Mesenchymal stem cell (in vitro differentiated cells and primary cell): ENCODE measurements around the gene RBSN.

Experiments used
- DNase-seq: peaks from one replicate; pipeline ENCODE4 v3.0.0-alpha.2; 2013
- H2AFZ ChIP-seq: one replicate; pipeline ENCODE4 v1.6.1; 2013; ENCODE audit warnings: low read depth, mild to moderate bottlenecking, control low read depth, inconsistent platforms, low read length, moderate library complexity
- H2AK5ac ChIP-seq: 2 replicates; pipeline ENCODE4 v1.6.1; 2013; ENCODE audit warnings: low read length, moderate library complexity, mild to moderate bottlenecking, inconsistent platforms; ENCODE audit not compliant: severe bottlenecking
- H2BK120ac ChIP-seq: one replicate; pipeline ENCODE4 v1.6.1; 2013; ENCODE audit warnings: low read depth, mild to moderate bottlenecking, inconsistent platforms, low read length, moderate library complexity
- H2BK12ac ChIP-seq, 2 experiments: one replicate each; pipeline ENCODE4 v1.6.1; 2013; ENCODE audit warnings: inconsistent platforms in 2 of 2, low read length in 2 of 2, mild to moderate bottlenecking in 2 of 2, moderate library complexity in 2 of 2, control low read depth in 1 of 2
- H2BK15ac ChIP-seq: one replicate; pipeline ENCODE4 v1.6.1; 2013; ENCODE audit warnings: mild to moderate bottlenecking, low read depth, inconsistent platforms; ENCODE audit not compliant: poor library complexity, severe bottlenecking
- H2BK5ac ChIP-seq: 2 replicates; pipeline ENCODE4 v1.6.1; 2013; ENCODE audit warnings: low read depth, mild to moderate bottlenecking, low read length, control low read depth, inconsistent platforms; ENCODE audit not compliant: poor library complexity, severe bottlenecking
- H3K14ac ChIP-seq, 2 experiments: one replicate each; pipeline ENCODE4 v1.6.1; 2013; ENCODE audit warnings: inconsistent platforms in 2 of 2, low read length in 2 of 2, control low read depth in 1 of 2, mild to moderate bottlenecking in 1 of 2, moderate library complexity in 1 of 2
- H3K18ac ChIP-seq, 2 experiments: one replicate each; pipeline ENCODE4 v1.6.1; 2013; ENCODE audit warnings: inconsistent platforms in 2 of 2, low read length in 2 of 2, control low read depth in 1 of 2, low read depth in 1 of 2, mild to moderate bottlenecking in 1 of 2
- H3K23ac ChIP-seq, 2 experiments: one replicate each; pipeline ENCODE4 v1.6.1; 2013; ENCODE audit warnings: inconsistent platforms in 2 of 2, low read length in 2 of 2, mild to moderate bottlenecking in 2 of 2, moderate library complexity in 2 of 2, control low read depth in 1 of 2
- H3K27ac ChIP-seq: 2 replicates; pipeline ENCODE4 v1.5.1; 2013; ENCODE audit warnings: mild to moderate bottlenecking, moderate library complexity, low read length, control low read depth, inconsistent platforms; ENCODE audit not compliant: poor library complexity, severe bottlenecking
- H3K27me3 ChIP-seq, 2 experiments: 2 replicates each; pipeline versions ENCODE4 v1.6.1 to v1.7.0; 2013; ENCODE audit warnings: low read length in 2 of 2, mild to moderate bottlenecking in 2 of 2, moderate library complexity in 2 of 2, control low read depth in 1 of 2, inconsistent platforms in 1 of 2; ENCODE audit not compliant: control insufficient read depth in 1 of 2, insufficient read depth in 1 of 2
- H3K36me3 ChIP-seq, 2 experiments: 2 replicates each; pipeline versions ENCODE4 v1.6.1 to v1.7.0; 2013; ENCODE audit warnings: low read length in 2 of 2, control low read depth in 1 of 2, inconsistent platforms in 1 of 2, low read depth in 1 of 2, mild to moderate bottlenecking in 1 of 2; ENCODE audit not compliant: insufficient read depth in 2 of 2, control insufficient read depth in 1 of 2
- H3K4ac ChIP-seq, 2 experiments: one replicate each; pipeline ENCODE4 v1.6.1; 2013; ENCODE audit warnings: inconsistent platforms in 2 of 2, low read length in 2 of 2, mild to moderate bottlenecking in 2 of 2, moderate library complexity in 2 of 2, control low read depth in 1 of 2, low read depth in 1 of 2
- H3K4me1 ChIP-seq: 2 replicates; pipeline ENCODE4 v1.6.1; 2013; ENCODE audit warnings: low read depth, low read length, control low read depth; ENCODE audit not compliant: control insufficient read depth, insufficient read depth
- H3K4me2 ChIP-seq: 2 replicates; pipeline ENCODE4 v1.6.1; 2013; ENCODE audit warnings: low read length, mild to moderate bottlenecking, inconsistent platforms; ENCODE audit not compliant: poor library complexity, severe bottlenecking
- H3K4me3 ChIP-seq, 2 experiments: 2 replicates each; pipeline versions ENCODE4 v1.5.1 to v1.7.0; 2013; ENCODE audit warnings: low read length in 2 of 2, mild to moderate bottlenecking in 2 of 2, control low read depth in 1 of 2, low read depth in 1 of 2; ENCODE audit not compliant: insufficient read depth in 1 of 2
- H3K79me1 ChIP-seq: replicated peaks from 2 replicates; pipeline ENCODE4 v1.6.1; 2013; ENCODE audit warnings: mild to moderate bottlenecking, control low read depth, low read length, inconsistent platforms; ENCODE audit not compliant: poor library complexity, severe bottlenecking
- H3K9ac ChIP-seq: 2 replicates; pipeline ENCODE4 v1.7.0; 2013; ENCODE audit warnings: mild to moderate bottlenecking, low read length, moderate library complexity
- H3K9me3 ChIP-seq: 2 replicates; pipeline ENCODE4 v1.7.0; 2013; ENCODE audit warnings: mild to moderate bottlenecking, low read length; ENCODE audit not compliant: control insufficient read depth
- H4K8ac ChIP-seq: one replicate; pipeline ENCODE4 v1.6.1; 2013; ENCODE audit warnings: inconsistent platforms, mild to moderate bottlenecking, low read length, moderate library complexity
- H4K91ac ChIP-seq: one replicate; pipeline ENCODE4 v1.6.1; 2013; ENCODE audit warnings: mild to moderate bottlenecking, low read length, inconsistent platforms
- WGBS: methylation state at CpG from one replicate; pipeline ENCODE4 v1.1.7; 2013; ENCODE audit warnings: mixed read lengths; 5-methylcytosine and 5-hydroxymethylcytosine counted together

The RBSN gene

DNA sequence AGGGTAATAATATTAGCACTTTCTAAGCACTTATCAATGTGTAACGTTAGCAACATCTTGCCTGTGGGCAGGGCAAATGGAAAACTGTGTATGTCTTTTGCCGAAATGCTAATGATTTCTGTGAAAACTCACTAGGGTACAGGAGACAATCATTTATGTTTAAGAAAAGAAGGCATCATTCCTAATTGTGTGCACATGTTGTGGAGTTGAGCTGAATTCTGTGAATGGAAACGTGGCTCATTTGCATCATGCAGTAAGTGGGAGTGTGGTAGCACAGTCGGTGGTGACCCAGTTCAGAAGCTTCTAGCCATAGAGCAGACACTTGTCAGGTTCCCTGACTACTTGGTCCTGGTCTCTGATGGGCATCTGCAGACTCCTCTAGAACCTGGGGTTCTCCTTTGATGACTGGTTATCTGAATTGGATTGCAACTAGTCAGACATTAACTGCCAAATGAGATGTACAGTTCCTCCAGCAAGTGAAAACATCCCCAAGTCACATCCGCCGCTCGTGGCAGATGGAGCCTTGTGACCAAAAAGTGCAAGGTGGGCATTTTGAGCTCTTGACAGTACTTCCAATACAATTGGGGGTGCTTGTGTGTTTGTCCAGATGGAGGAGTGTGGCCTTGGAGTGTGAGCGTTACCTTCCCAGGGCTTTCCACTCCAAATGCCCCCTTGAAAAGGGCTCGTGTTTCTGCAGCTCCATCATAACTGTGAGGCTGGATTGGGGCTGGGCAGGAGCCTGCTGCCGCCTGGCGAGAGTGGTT, 55.4 kb downstream of the RBSN start:
- Histone ChIP-seq H4K91ac (no peak overlapping the region), H3K14ac (no peak overlapping the region), H2BK12ac (no peak overlapping the region), H2AFZ (no peak overlapping the region), H3K23ac (no peak overlapping the region), H3K9me3 (no peaks in the 10 kb centered on the region), H2BK120ac (no peak overlapping the region), H3K4ac (no peak overlapping the region), H3K27me3 (no peaks in the 10 kb centered on the region), H3K4me1 (no peaks in the 10 kb centered on the region), H3K9ac (no peak overlapping the region), H4K8ac (no peak overlapping the region), H2AK5ac (no peak overlapping the region), H3K79me1 (peaks cover 39% of the 10 kb centered on the region), H3K4me3 (no peak overlapping the region), H3K4me2 (no peak overlapping the region), H3K27ac (no peak overlapping the region), H3K36me3 (peaks cover 51 to 97% of the 10 kb centered on the region in 2 experiments), H2BK15ac (no peak overlapping the region), H3K18ac (no peak overlapping the region), H2BK5ac (no peak overlapping the region)
- WGBS, result 94% methylated on average over 11 of the region's 11 CpGs
- no peak for DNase-seq

GRCh38 chr3:15042936-15043335, 56.0 kb downstream of the RBSN start:
- 100% methylated on average over 1 of the region's 3 CpGs for WGBS
- peaks cover 40% of the 10 kb centered on the region for H3K79me1 ChIP-seq
- H3K36me3 ChIP-seq, result peaks cover 54 to 97% of the 10 kb centered on the region in 2 experiments
- no peak overlapping the region for H2BK15ac ChIP-seq
- H4K8ac ChIP-seq, result no peak overlapping the region
- no peak overlapping the region for H3K23ac ChIP-seq
- DNase-seq, result peak; percentile 26
- no peak overlapping the region for H2BK12ac ChIP-seq
- H3K14ac ChIP-seq, result no peak overlapping the region
- H3K4me1 ChIP-seq, result no peaks in the 10 kb centered on the region
- H2BK5ac ChIP-seq, result no peak overlapping the region
- no peaks in the 10 kb centered on the region for H3K9me3 ChIP-seq
- no peak overlapping the region for H3K4ac ChIP-seq
- H3K9ac ChIP-seq, result no peak overlapping the region
- H2AFZ ChIP-seq, result no peak overlapping the region
- H3K18ac ChIP-seq, result no peak overlapping the region
- no peak overlapping the region for H4K91ac ChIP-seq
- H3K4me3 ChIP-seq, result no peak overlapping the region
- no peak overlapping the region for H3K27ac ChIP-seq
- no peak overlapping the region for H2BK120ac ChIP-seq
- no peak overlapping the region for H3K4me2 ChIP-seq
- no peak overlapping the region for H2AK5ac ChIP-seq
- no peaks in the 10 kb centered on the region for H3K27me3 ChIP-seq

- Histone ChIP-seq H3K4ac (no peak overlapping the region), H4K91ac (no peak overlapping the region), H2BK12ac (no peak overlapping the region), H3K27me3 (no peaks in the 10 kb centered on the region), H3K36me3 (peaks cover 49 to 97% of the 10 kb centered on the region in 2 experiments), H2AK5ac (no peak overlapping the region), H3K4me1 (no peaks in the 10 kb centered on the region), H3K9ac (no peak overlapping the region), H3K18ac (no peak overlapping the region), H3K14ac (no peak overlapping the region), H3K27ac (no peak overlapping the region), H3K23ac (no peak overlapping the region), H2BK120ac (no peak overlapping the region), H3K79me1 (peaks cover 40% of the 10 kb centered on the region), H3K4me3 (no peak overlapping the region), H2BK15ac (no peak overlapping the region), H3K4me2 (no peak overlapping the region), H3K9me3 (no peaks in the 10 kb centered on the region), H2BK5ac (no peak overlapping the region), H2AFZ (no peak overlapping the region), H4K8ac (no peak overlapping the region)
- no peak for DNase-seq
- WGBS, result 88% methylated on average over 3 of the region's 3 CpGs
These were observed 57.0 kb downstream of the RBSN start for GRCh38 chr3:15041950-15042349.

- Histone ChIP-seq H3K27me3 (no peaks in the 10 kb centered on the region), H3K4me2 (no peak overlapping the region), H3K36me3 (peaks cover 48 to 97% of the 10 kb centered on the region in 2 experiments), H2AK5ac (no peak overlapping the region), H2AFZ (no peak overlapping the region), H3K27ac (no peak overlapping the region), H3K4ac (no peak overlapping the region), H2BK15ac (no peak overlapping the region), H3K4me1 (no peaks in the 10 kb centered on the region), H4K91ac (no peak overlapping the region), H3K79me1 (peaks cover 34% of the 10 kb centered on the region), H4K8ac (no peak overlapping the region), H3K4me3 (no peak overlapping the region), H3K18ac (no peak overlapping the region), H3K9ac (no peak overlapping the region), H3K23ac (no peak overlapping the region), H3K9me3 (no peaks in the 10 kb centered on the region), H3K14ac (no peak overlapping the region), H2BK120ac (no peak overlapping the region), H2BK12ac (no peak overlapping the region), H2BK5ac (no peak overlapping the region)
- WGBS, result 84% methylated on average over 2 of the region's 3 CpGs
- DNase-seq, result no peak
These were observed 58.1 kb downstream of the RBSN start for GRCh38 chr3:15040844-15041243.
